Measurements from ENCODE around the gene SPEN. TPM values are rescaled to one million over a fixed set of nuclear protein-coding genes. Genes with fewer than 3 reads are reported as not detected.

The SPEN gene
- total RNA-seq, 1 experiment from 2014 or later: 28.9 TPM

DNA sequence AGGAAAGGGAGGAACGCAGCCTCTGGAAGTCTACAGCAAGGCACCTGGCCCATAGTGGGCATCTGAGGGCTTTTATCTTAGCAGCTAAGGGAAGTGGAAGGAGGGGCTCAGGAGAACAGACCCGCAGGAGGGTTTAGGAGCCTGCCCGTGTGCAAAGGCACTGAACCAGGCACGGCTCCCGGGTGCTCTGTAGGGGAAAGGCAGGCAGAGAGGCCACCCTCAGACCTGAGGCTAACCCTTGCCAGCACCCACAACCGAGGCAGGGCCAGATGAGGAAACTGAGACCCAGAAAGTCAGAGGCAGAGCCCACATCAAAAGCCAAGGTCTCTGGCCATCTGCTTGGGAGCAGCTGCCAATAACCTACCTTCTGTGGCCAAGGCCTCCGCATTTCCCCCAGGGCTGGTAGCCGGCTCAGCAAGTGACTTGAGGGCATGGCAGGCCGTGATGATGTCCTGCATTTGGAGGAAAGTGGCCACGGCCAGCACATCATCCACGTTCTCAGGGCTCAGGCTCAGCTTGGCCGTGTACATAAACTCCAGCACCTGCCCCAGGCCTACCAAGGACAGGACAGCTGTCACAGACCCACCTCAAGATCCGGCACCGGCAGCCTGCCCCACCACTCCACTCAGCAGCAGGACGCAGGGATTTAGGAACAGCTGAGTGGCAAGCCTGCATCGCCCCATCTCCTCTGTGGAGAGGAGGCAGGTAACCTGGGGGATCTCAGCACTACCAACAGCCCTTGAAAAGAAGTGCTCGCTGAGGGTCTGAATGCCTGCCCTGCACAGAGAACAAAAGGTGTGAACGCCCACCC, 99.3 kb downstream of the SPEN start:
- no peak for DNase-seq (ENCODE audit: low read depth)

DNA sequence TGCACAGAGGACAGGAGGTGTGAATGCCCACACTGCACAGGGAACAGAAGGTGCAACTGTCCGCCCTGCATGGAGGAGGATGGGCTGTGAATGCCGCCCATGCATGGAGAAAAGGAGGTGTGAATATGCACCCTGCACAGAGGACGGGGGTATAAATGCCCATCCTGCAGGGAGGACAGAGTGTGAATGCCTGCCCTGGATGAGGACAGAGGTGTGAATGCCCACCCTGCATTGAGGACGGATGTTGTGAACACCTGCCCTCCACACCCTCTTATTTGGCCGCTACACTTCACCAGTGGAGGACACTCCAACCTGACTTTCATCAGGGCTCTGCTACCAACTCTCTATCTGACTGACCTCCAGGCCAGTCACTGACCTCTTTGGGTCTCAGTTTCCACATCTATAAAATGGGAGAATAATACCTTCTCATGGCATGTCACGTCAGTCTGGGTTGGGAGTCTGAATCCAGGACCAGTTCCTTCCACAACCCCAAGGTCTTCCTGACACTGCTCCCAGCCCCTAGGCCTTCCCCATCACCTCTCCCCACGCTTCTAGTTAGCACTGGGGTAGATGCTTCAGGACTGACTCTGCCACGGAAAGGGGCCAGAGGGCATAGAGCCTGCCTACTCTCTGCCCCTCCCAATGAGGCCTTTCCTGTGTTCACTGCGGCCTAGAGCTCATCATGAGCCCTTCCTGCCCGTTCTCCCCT, 100.0 kb downstream of the SPEN start:
- DNase-seq (ENCODE audit: low read depth): no peak

DNA sequence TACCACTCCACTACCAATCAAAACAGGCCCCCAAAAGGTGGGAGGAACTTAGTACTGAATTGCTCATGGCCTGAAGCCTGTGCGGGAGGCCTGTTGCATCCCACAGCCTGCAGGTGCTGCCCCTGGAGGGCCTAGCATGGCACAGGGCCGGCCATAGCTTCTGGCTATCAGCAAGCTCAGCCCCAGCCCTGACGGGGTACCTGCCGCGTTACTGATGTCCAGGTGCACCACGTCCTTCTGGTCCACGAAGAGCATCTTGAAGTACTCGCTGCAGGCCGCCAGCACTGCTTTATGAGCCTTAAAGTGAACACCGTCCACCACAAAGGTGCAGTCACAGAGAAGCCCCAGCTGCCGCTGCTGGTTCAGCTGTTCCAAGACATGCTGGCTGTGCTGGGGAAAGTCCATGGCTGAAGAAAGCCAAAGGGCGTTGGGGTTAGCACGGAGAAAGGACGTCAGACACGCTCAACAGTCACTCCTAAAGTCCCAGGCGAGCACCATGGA, 100.6 kb downstream of the SPEN start:
- no peak for DNase-seq (ENCODE audit: low read depth)

DNA sequence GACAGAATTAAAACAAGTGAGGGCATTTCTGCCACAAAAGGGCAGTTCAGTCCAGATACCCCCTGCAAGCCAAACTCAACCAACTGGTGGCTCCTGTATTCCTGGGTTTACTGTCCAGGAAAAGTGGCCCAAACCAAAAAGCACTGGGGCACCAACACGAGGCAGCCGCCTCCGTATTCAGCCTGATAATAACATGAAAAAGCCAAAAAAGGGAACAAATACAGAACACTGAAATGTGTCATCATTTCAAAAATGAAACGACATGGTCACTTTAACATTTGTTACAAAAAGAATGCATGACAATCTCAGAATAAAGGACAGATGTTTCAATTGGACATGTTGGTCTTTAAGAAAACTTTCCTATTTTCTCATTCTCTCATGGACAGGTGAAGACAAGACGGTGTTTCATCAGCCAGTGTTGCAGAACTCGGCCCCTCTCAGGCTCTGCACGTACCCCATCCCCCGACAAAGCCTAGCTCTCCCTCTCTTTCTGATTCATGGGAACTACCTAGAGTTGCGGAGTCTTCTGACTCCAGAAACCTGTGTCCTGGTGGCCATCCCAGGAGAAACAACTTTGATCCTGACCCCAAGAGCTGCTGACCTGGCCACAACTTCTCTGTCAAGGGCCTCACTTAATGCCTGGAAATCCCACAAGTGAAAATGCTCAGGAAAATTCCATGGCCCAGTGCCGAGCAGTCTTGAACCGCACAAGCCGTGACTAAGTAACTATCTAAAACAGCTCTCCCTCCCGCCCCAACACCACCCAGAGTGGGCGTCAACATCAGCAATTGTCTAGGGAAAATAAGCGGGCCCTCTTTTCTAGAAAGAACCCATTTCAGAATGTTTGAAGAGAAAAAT, 101.3 kb downstream of the SPEN start:
- DNase-seq (ENCODE audit: low read depth): peak; percentile 97

DNA sequence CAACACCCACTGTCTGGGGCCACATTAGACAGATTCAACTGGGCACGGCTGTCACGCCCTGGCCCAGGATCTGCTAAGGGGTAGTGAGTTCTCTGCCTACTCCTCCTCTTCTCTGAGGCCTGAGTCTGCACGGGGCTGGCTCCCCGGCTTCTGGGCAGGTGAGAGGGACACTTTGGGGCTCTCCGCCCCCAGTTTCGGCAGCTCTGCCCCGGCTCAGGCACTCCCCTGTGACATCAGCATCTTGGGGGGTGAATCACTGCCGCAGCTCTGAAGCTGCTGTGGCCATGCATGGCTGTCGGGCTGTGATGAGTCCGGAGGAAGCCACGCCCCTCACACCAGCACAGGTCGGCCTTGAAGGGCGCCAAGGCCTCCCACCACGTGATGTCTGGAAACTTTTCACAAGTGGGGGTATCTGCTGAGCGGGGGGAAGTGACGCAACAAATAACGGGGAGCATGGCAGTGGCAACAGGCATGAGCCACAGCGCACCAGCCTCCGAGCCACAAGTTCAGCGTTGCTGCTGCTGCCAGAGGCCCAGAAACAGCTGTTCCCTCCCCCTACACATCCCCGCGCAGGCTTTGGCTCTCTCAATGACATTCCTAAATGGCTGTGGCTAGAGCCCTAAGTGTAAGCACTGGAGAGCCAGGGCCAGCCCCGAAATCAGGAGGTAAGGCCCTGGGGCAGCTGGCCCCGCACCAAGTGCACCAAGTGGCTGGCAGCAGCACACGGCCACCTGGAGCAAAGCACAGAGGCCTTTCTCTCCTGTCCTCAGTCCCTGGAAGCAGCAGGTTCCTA, 102.1 kb downstream of the SPEN start:
- DNase-seq (ENCODE audit: low read depth): peak; percentile 99

DNA sequence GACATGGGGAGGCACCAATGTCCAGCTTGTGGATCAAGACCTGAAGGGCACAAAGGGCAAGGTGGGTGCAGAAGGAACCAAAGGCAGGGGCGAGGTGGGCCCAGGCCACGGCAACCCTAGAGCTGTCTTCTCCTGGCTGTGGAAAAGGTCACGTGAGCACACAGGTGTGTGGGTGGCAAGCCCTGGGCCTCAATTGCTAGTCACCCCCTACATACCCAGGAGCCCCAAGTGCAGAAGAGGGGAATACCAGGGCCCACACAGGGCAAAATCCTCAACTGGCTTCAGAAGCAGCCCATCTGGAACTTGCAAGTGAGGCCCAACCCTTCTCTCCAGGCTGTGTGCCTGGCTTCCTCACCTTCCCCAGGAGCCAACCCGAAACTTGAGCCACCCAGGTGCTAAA, 102.8 kb downstream of the SPEN start:
- DNase-seq (ENCODE audit: low read depth): no peak

DNA sequence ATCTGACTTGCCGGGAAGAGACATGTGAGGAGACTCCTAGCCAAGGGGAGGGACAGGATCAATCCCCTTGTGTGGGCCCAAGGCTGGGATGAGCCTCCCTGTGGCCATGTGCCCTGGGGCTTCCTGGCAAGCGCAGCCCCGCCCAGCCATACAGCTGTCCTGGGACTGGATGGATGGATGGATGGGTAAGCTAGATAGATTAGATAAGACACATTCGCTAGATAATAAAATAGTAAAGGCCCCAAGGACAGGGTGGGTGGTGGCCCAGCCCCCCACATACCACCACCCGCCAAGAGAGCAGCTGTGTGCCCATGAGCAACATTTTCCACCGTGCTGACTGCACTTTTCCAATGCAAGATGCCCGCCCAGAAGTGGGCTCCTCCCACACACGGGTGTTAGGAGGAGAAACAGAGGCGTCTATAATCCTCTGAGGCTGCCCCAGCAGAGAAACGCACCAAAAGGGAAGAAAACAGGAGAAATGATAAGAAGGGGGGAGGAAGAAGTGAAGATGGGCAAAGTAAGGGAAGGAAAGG, 103.3 kb downstream of the SPEN start:
- peak; percentile 75 for DNase-seq (ENCODE audit: low read depth)

DNA sequence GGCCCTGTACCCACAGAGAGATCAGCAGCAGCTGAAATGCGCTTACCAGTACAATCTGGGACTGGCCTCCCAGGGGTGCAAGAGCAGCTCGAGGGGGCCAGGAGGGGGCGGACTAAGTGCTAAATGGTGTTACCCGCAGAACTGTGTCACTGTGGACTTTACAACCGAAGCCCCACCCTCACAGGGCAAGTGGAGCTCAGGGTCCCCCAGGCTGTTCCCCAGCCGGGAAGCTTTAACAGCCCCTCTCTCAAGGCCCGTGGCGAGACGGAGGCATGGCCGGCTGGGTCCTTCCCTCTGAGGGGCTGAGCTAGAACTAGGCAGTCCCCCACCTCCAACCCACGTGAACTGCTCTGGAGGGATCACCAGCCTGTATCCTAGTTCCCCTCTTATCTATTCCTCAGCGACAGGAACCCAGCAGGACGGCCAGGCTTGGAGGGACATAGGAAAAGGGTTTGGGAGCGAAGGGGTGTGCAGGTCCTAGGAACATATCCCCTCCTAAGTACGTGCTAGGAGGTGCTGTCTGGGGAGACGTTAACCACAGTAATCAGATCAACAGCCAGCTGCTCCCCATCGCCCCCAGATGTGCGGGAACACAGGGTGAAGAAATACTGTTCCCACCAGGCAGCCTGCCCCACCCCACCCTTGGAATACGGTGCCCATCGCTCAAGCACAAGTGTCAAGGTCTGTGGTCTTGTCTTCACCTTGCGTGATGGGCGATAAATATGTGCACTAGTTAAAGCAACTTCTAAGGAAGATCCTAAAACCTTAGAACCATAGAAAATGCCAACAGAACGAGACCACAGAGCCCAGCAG, 104.0 kb downstream of the SPEN start:
- DNase-seq (ENCODE audit: low read depth): no peak

DNA sequence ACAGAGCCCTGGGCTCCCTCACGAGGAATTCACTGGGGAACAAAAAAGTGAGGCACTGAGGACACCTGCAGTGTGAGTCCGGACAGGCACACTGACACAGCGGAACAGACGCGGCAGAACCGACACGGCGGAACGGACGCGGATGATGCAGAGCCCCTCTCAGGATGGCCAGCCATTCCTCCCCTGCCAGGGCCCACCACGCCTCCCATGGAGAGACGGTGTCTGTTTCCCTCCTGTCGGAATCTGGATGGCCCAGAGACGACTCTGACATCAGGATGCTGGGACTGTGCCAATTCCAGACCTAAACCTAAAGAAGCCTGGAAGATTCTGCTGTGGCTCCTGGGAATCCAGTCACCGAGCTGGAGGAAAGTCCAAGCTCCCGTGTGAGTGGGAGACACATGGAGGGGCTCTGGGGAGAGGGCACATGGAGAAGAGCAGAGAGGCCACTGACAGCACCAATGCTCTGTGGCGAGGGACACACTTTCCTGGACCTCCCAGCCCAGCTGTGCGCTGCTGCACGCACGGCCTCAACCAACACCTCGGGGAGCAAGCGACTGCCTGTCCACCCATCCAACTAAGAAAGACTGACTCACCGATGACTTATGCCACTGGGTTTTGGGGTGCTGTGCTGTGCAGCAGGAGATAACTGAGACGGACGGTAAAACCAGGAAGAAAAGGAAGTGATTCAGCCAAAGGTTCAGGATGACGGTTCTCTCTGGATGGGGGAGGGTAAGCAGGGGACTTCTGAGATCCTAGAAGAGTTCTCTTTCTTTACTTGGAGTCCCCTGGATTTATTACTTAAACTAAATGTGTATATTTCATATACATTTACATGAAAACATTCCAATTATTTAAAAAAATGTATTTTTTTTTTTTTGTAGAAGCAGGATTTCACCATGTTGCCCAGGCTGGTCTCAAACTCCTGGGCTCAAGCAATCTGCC, 105.1 kb downstream of the SPEN start:
- peak; percentile 99 for DNase-seq (ENCODE audit: low read depth)

DNA sequence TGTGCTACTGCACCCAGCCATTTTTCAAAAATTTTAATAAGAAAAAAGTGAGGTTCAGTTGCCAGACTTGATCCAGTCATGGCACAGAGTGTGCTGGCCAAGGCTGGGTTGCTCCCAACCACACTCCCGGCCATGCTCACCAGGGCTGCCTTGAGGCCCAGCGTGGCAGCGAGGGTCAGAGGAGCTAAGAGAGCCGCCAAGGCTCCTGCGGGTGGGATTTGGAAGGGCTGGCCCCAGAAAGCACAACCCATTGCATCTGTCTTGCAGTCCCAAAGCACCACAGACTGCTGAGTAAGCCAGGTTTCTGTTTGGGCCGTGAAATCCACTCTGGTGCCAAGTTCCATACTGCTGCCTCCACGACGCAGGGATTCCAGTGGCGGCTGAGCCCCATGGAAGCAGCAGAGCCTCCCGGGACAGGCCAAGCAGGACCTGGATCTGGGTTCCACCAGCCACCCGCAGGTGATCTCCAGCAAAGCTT, 105.8 kb downstream of the SPEN start:
- DNase-seq (ENCODE audit: low read depth): peak; percentile 60

DNA sequence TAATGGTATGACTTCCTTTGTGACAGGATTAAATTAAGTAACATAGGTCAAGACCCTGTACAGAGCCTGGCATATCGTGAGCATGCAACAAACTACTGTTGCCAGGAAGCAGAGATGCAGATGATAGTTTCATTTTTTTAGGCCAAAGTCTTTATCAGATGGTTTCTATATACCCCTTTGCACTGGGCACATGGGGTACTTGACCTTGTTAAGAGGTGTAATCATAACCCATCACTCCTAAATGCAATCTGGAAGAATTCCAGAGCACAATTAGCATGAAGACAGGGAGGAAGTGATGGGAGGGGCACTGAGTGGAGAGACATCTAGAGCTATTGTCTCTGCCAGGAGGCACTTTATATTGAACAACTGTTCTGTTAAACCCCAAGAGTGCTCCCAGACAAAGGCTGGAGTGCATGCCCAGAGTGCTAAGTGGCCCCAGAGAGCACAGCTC, 106.3 kb downstream of the SPEN start:
- peak; percentile 63 for DNase-seq (ENCODE audit: low read depth)

DNA sequence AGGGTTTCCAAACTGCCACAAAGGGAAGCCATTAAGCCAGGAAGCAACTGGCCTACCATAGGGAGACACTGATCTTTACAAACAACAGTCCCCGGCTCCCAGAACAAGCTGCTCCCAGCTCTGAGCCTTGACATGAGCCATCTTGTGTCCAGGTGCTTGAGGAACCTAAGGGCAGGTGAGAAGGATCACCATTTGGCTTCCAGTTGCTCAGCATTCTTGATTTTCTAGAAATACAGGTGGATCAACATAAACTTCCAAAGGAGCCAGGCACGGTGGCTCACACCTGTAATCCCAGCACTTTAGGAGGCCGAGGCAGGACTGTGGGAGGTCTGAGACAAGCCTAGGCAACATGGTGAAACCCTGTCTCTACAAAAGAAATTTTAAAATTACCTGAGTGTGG, 106.8 kb downstream of the SPEN start:
- DNase-seq (ENCODE audit: low read depth): no peak

DNA sequence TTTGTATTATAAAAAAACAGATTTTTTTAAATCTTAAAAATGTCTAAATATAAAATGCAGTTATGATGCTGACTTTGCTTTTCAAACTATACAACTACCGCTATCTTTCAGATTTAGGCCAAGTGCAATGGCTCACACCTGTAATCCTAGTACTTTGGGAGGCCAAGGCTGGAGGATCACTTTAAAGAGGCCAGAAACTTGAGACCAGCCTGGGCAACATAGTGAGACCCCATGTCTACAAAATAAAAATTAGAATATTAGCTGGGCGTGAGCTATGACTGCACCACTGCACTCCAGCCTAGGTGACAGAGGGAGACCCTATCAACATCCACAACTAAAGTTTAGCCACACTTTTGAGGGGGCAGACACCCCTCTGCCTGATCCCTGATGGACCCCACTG, 108.0 kb downstream of the SPEN start:
- no peak for DNase-seq (ENCODE audit: low read depth)

DNA sequence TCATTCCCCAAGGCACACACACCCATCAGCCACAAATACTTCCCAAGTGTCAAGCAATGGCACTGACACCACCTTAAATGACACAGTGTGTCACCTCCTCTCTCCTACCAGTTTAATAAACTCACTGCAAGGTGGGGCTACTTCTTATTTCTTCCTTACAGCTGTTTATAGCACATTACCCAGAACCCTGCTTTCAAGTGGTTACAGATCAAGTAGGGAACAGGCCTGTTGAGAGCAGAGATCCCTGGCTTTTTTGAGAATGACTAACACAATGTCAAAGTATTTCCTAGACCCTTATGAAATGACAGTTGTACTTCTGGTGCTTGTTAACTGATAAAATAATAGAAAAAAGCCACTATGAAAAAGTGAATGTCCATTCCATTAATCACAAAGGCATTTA, 108.6 kb downstream of the SPEN start:
- peak; percentile 50 for DNase-seq (ENCODE audit: low read depth)

DNA sequence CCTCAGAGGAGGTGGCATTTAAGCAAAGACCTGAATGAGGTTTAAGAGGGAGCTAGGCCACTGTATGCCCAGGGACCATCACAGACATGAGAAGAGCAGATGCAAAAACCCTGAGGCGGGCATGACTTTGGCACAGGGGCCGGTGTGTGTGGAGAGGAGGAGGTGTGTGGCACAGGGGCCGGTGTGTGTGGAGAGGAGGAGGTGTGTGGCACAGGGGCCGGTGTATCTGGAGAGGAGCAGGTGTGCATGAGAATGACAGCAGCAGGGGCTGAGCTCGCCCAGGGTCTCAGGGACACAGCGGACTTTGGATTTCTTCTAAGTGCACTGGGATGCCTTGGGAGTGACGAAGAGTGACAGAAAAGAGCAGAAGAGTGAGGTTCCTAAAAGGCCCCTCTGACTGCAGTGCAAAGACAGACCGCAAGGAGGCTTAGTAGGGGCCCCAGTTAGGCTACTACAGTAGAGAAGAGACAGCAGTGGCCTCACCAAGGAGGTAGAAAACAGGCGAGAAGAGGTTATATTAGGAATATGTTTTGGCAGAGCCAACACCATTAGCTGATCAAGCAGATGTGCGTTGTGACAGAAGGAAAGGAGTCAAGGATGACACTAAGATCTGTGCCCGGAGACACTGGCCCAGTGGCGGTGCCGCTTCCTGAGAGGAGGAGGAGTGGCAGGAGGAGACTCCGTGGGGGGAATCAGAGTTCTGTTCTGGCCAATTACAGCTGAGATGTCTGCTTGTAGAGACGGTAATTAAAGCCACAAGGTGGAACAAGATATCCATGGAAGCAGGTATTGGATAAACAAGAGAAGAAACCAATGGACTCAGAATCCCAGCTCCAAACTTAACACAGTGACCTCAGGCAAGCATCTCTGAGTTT, 110.0 kb downstream of the SPEN start:
- DNase-seq (ENCODE audit: low read depth): no peak

DNA sequence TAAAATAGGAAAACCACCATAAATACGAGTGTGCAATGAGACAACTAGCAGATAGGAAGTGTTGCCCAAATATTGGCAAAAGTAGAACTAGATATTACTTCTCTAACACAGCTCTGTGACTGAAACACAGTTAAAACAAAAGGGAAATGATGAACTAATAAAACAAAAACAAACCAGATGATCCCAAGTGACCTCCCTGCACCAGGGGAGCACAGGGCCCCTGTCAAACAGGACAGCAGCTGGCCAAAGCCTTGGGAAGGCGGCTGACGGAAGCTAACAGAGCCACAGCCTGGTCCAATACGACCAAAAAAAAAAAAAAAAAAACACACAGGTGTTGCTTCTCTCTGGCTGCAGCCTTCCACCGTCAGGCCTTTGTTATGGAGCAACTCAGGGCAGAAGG, 110.6 kb downstream of the SPEN start:
- no peak for DNase-seq (ENCODE audit: low read depth)

DNA sequence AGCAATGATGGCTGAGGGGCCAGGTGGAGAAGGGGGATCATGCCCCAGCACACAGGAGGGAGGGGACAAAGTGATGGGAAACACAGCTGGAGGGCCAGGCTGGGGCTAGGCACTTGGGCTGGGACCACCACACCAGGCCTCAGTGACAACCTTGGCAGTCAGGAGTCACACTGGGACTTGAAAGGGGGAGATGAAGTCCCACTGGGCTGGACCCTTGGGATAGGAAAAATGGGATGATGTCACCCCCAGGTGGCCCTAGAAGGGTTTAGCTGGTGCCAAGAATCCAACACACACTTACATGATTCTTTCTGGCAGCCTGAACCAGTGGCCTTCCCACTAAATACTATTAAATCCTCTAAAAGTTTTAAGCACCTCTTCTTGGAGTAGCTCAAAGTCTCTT, 111.3 kb downstream of the SPEN start:
- DNase-seq (ENCODE audit: low read depth): peak; percentile 56

DNA sequence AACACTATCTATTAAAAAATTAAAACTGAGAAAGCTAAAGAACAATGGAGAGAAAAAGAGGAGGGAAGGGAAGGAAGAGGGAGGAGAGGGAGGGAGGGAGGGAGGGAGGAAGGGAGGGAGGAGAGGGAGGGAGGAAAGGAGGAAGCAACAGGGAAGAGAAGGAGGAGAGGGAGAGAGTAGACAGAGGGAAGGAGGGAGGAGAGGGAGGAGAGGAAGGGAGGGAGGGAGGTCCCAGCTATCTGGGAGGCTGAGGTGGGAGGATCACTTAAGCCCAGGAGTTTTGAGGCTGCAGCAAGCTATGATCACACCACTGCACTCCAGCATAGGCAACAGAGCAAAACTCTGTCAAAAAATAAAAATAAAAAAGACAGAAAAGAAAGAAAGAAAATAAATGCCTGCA, 111.9 kb downstream of the SPEN start:
- no peak for DNase-seq (ENCODE audit: low read depth)
